Measurements from ENCODE around the gene ELMO1. TPM values are rescaled to one million over a fixed set of nuclear protein-coding genes. Genes with fewer than 3 reads are reported as not detected.
A peak's percentile ranks its signal among the peaks of the same experiment; 100 is the strongest.

The ELMO1 gene
- total RNA-seq, 2 donors from 2014 or later: 10.9 to 56.0 TPM

GRCh38 chr7:37216156-37216852 lies 232.4 kb downstream of the ELMO1 start:
- ATAC-seq: peak; percentile 18
- Histone ChIP-seq H3K27ac (no peak overlapping the region), H3K4me1 (no peaks in the 10 kb centered on the region), H3K4me3 (no peak overlapping the region), H3K36me3 (replicated peaks in 1 of 2; ENCODE audit: insufficient read depth in 1 of 2, low read depth in 2 of 2) (no peaks in the 10 kb centered on the region), H3K9me3 (no peaks in the 10 kb centered on the region), H3K27me3 (no peaks in the 10 kb centered on the region)
- DNase-seq: peak in 1 of 4 donors; percentile 22
- TF ChIP-seq POLR2A (IDR thresholded peaks at IDR 0.05) (no peak), CTCF (IDR thresholded peaks at IDR 0.05) (no peak)
- 63 to 68% methylated on average over 10 of the region's 10 CpGs for WGBS, 2 donors
- intact Hi-C loops (cut with DNase I): no loop called here

GRCh38 chr7:37215290-37215923 lies 233.3 kb downstream of the ELMO1 start:
- no peaks in the 10 kb centered on the region for H3K27me3 ChIP-seq

GRCh38 chr7:37212556-37212955 lies 236.1 kb downstream of the ELMO1 start:
- H3K4me1 ChIP-seq: peaks cover 13% of the 10 kb centered on the region
- intact Hi-C loops (cut with DNase I): no loop called here

More at GRCh38 chr7:37215290-37215923, 233.3 kb downstream of the ELMO1 start:
- no peaks in the 10 kb centered on the region for H3K4me1 ChIP-seq
- no peaks in the 10 kb centered on the region for H3K36me3 ChIP-seq (replicated peaks in 1 of 2; ENCODE audit: insufficient read depth in 1 of 2, low read depth in 2 of 2)
- no peaks in the 10 kb centered on the region for H3K9me3 ChIP-seq
- DNase-seq: no peak
- intact Hi-C loops (cut with DNase I): no loop called here
- 72 to 77% methylated on average over 3 of the region's 3 CpGs for WGBS, 2 donors
- no peak for TF ChIP-seq CTCF (IDR thresholded peaks at IDR 0.05)
- no peak for TF ChIP-seq POLR2A (IDR thresholded peaks at IDR 0.05)
- H3K27ac ChIP-seq: no peak overlapping the region
- H3K4me3 ChIP-seq: no peak overlapping the region
- no peak for ATAC-seq

GRCh38 chr7:37212051-37212450 lies 236.6 kb downstream of the ELMO1 start:
- Histone ChIP-seq H3K4me3 (no peak overlapping the region), H3K9me3 (no peaks in the 10 kb centered on the region), H3K4me1 (peaks cover 13% of the 10 kb centered on the region), H3K27me3 (no peaks in the 10 kb centered on the region), H3K27ac (no peak overlapping the region), H3K36me3 (replicated peaks in 1 of 2; ENCODE audit: insufficient read depth in 1 of 2, low read depth in 2 of 2) (no peaks in the 10 kb centered on the region)
- ATAC-seq: no peak
- TF ChIP-seq CTCF (IDR thresholded peaks at IDR 0.05) (no peak), POLR2A (IDR thresholded peaks at IDR 0.05) (no peak)
- DNase-seq: no peak
- intact Hi-C loops (cut with DNase I): no loop called here

More at GRCh38 chr7:37212556-37212955, 236.1 kb downstream of the ELMO1 start:
- H3K36me3 ChIP-seq (replicated peaks in 1 of 2; ENCODE audit: insufficient read depth in 1 of 2, low read depth in 2 of 2): no peaks in the 10 kb centered on the region
- no peaks in the 10 kb centered on the region for H3K9me3 ChIP-seq
- no peak overlapping the region for H3K27ac ChIP-seq
- DNase-seq: no peak
- H3K27me3 ChIP-seq: no peaks in the 10 kb centered on the region
- 65 to 77% methylated on average over 8 of the region's 8 CpGs for WGBS, 2 donors
- no peak for ATAC-seq
- TF ChIP-seq CTCF (IDR thresholded peaks at IDR 0.05) (no peak), POLR2A (IDR thresholded peaks at IDR 0.05) (no peak)
- no peak overlapping the region for H3K4me3 ChIP-seq

Data from body of pancreas (tissue), 4 donors.